ENCODE results near the gene SDSL.

GRCh38 chr12:113436586-113436985 is 14.4 kb downstream of the SDSL start:
- TF ChIP-seq POLR2AphosphoS5 (IDR thresholded peaks at IDR 0.05), result no peak
- TF ChIP-seq CTCF (IDR thresholded peaks at IDR 0.05), result no peak
- no peak for TF ChIP-seq EP300 (IDR thresholded peaks at IDR 0.05)
